Keratinocyte (primary cell): ENCODE data around the gene NR6A1. TPM values are rescaled to one million over a fixed set of nuclear protein-coding genes. Genes with fewer than 3 reads are reported as not detected.

Experiments
- DNase-seq: peaks from one replicate; pipeline ENCODE4 v3.0.0-alpha.2; 2011; ENCODE audit warnings: low read depth, missing footprints, low spot score
- FAIRE-seq: peaks from 2 replicates; lab custom pipeline; 2011; peaks lifted over from hg19 to GRCh38; lab: Jason Lieb, UNC
- H2AFZ ChIP-seq: 2 replicates; pipeline ENCODE4 v1.6.0; 2012; ENCODE audit warnings: low read length, control low read depth, inconsistent platforms; ENCODE audit not compliant: control insufficient read depth
- H3K27ac ChIP-seq: 2 replicates; pipeline ENCODE4 v1.5.1; 2011; ENCODE audit warnings: low read length; ENCODE audit not compliant: control insufficient read depth, insufficient read depth
- H3K27me3 ChIP-seq: 3 replicates; pipeline ENCODE4 v1.6.0; 2011; ENCODE audit warnings: low read length; ENCODE audit not compliant: control insufficient read depth, insufficient read depth; ENCODE audit errors: extremely low read depth
- H3K36me3 ChIP-seq, 2 experiments: 2 replicates in 1 of 2; 3 replicates in 1 of 2; pipeline ENCODE4 v1.5.1; 2011; ENCODE audit warnings: low read length in 2 of 2, mild to moderate bottlenecking in 1 of 2; ENCODE audit not compliant: control insufficient read depth in 2 of 2, insufficient read depth in 2 of 2; ENCODE audit errors: extremely low read depth in 1 of 2
- H3K4me1 ChIP-seq: 3 replicates; pipeline ENCODE4 v1.5.1; 2011; ENCODE audit warnings: low read length; ENCODE audit not compliant: control insufficient read depth, insufficient read depth; ENCODE audit errors: extremely low read depth
- H3K4me2 ChIP-seq: 3 replicates; pipeline ENCODE4 v1.6.0; 2011; ENCODE audit warnings: low read depth, low read length; ENCODE audit not compliant: control insufficient read depth, insufficient read depth; ENCODE audit errors: extremely low read depth
- H3K4me3 ChIP-seq, 3 experiments: fragments of 200-600 bp in 1 of 3; sonication (generic) in 1 of 3; 2 replicates in 2 of 3; 3 replicates in 1 of 3; pipeline ENCODE4 v1.5.1; 2011 to 2016; ENCODE audit warnings: low read length in 3 of 3, mild to moderate bottlenecking in 3 of 3, control low read depth in 2 of 3, inconsistent platforms in 1 of 3, low read depth in 1 of 3, mixed read lengths in 1 of 3, mixed run types in 1 of 3, moderate library complexity in 1 of 3; ENCODE audit not compliant: control insufficient read depth in 2 of 3, insufficient read depth in 2 of 3; ENCODE audit errors: extremely low read depth in 1 of 3
- H3K79me2 ChIP-seq: 2 replicates; pipeline ENCODE4 v1.6.0; 2012; ENCODE audit warnings: low read length; ENCODE audit not compliant: control insufficient read depth, insufficient read depth
- H3K9ac ChIP-seq: 3 replicates; pipeline ENCODE4 v1.6.0; 2011; ENCODE audit warnings: low read length; ENCODE audit not compliant: control insufficient read depth, insufficient read depth; ENCODE audit errors: extremely low read depth
- H3K9me1 ChIP-seq: 3 replicates; pipeline ENCODE4 v1.6.0; 2011; ENCODE audit warnings: low read length; ENCODE audit not compliant: control insufficient read depth, insufficient read depth; ENCODE audit errors: extremely low read depth
- H3K9me3 ChIP-seq: 2 replicates; pipeline ENCODE4 v1.5.1; 2012; ENCODE audit warnings: low read depth, low read length; ENCODE audit not compliant: control insufficient read depth
- H4K20me1 ChIP-seq: 3 replicates; pipeline ENCODE4 v1.6.0; 2011; ENCODE audit warnings: low read length; ENCODE audit not compliant: control insufficient read depth, insufficient read depth; ENCODE audit errors: extremely low read depth
- EZH2 ChIP-seq: IDR thresholded peaks from one replicate; pipeline ENCODE4 v1.6.1; 2012; ENCODE audit warnings: inconsistent platforms, mild to moderate bottlenecking, low read length, moderate library complexity
- dilution Hi-C: fragments of 300-500 bp; cut with MboI; formaldehyde crosslinking; loops from one replicate; pipeline ENCODE4 v1.7.0; 2020; ENCODE audit warnings: low sequenced_read_pairs; ENCODE audit not compliant: extremely low pct_ligation_motif_present
- polyA plus RNA-seq, 5 experiments: library from polyadenylated mRNA; depleted of rRNA in 3 of 5; stranded (reverse) in 3 of 5; stranded (forward) in 1 of 5; unstranded in 1 of 5; fragments of >200 nt; gene quantifications; 1 replicate in 1 of 5; 2 replicates in 3 of 5; 3 replicates in 1 of 5; pipeline versions ENCODE4 v1.2.1 to v1.2.3, GENCODE V29; 2011 to 2012; ENCODE audit warnings: missing spikeins in 2 of 5, low read depth in 1 of 5, low replicate concordance in 1 of 5
- TF ChIP-seq, protein P1 (sequence below), 3 experiments: IDR thresholded peaks in 1 of 3; conservative IDR thresholded peaks in 1 of 3; optimal IDR thresholded peaks in 1 of 3; 2 replicates in 2 of 3; 3 replicates in 1 of 3; pipeline versions ENCODE3 to v1.5.1; 2011; ENCODE audit warnings: low read length in 3 of 3, mild to moderate bottlenecking in 3 of 3, moderate library complexity in 2 of 3, control low read depth in 1 of 3, inconsistent platforms in 1 of 3; ENCODE audit not compliant: insufficient read depth in 2 of 3; ENCODE audit errors: extremely low read depth in 1 of 3

NR6A1 gene
- polyA plus RNA-seq, 1 donor (not counting 4 experiments of a cell fraction or from before 2014, with no cell fraction given), result 1.8 TPM

- TF ChIP-seq, protein P1, sequence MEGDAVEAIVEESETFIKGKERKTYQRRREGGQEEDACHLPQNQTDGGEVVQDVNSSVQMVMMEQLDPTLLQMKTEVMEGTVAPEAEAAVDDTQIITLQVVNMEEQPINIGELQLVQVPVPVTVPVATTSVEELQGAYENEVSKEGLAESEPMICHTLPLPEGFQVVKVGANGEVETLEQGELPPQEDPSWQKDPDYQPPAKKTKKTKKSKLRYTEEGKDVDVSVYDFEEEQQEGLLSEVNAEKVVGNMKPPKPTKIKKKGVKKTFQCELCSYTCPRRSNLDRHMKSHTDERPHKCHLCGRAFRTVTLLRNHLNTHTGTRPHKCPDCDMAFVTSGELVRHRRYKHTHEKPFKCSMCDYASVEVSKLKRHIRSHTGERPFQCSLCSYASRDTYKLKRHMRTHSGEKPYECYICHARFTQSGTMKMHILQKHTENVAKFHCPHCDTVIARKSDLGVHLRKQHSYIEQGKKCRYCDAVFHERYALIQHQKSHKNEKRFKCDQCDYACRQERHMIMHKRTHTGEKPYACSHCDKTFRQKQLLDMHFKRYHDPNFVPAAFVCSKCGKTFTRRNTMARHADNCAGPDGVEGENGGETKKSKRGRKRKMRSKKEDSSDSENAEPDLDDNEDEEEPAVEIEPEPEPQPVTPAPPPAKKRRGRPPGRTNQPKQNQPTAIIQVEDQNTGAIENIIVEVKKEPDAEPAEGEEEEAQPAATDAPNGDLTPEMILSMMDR (optimal IDR thresholded peaks at IDR 0.05 in 1 of 3, IDR thresholded peaks at IDR 0.05 in 1 of 3, conservative IDR thresholded peaks at IDR 0.05 in 1 of 3; ENCODE audit: extremely low read depth in 1 of 3, insufficient read depth in 2 of 3, low read length in 3 of 3), result no peak
- no peak for TF ChIP-seq EZH2
- no peak for DNase-seq
- dilution Hi-C loops, result no loop called here
- H4K20me1 ChIP-seq, result no peaks in the 10 kb centered on the region
- H3K79me2 ChIP-seq, result no peaks in the 10 kb centered on the region
- FAIRE-seq, result no peak
- H3K4me3 ChIP-seq, result no peak overlapping the region
- H3K4me1 ChIP-seq, result peaks cover 3% of the 10 kb centered on the region
- H3K27ac ChIP-seq, result no peak overlapping the region
- H3K9me1 ChIP-seq, result no peaks in the 10 kb centered on the region
- H3K4me2 ChIP-seq, result no peak overlapping the region
- no peak overlapping the region for H3K9ac ChIP-seq
- no peaks in the 10 kb centered on the region for H3K36me3 ChIP-seq
- no peaks in the 10 kb centered on the region for H3K9me3 ChIP-seq
- no peaks in the 10 kb centered on the region for H3K27me3 ChIP-seq
- H2AFZ ChIP-seq, result no peak overlapping the region
Observed at GRCh38 chr9:124596172-124596839, 174.8 kb downstream of the NR6A1 start.

- Histone ChIP-seq H3K27me3 (no peaks in the 10 kb centered on the region), H3K4me3 (no peak overlapping the region), H3K27ac (no peak overlapping the region), H3K4me1 (peaks cover 3% of the 10 kb centered on the region), H3K9ac (no peak overlapping the region), H2AFZ (no peak overlapping the region), H4K20me1 (no peaks in the 10 kb centered on the region), H3K79me2 (no peaks in the 10 kb centered on the region), H3K9me3 (no peaks in the 10 kb centered on the region), H3K9me1 (no peaks in the 10 kb centered on the region), H3K36me3 (no peaks in the 10 kb centered on the region), H3K4me2 (no peak overlapping the region)
- dilution Hi-C loops, result no loop called here
- TF ChIP-seq, protein P1 (optimal IDR thresholded peaks at IDR 0.05 in 1 of 3, IDR thresholded peaks at IDR 0.05 in 1 of 3, conservative IDR thresholded peaks at IDR 0.05 in 1 of 3; ENCODE audit: extremely low read depth in 1 of 3, insufficient read depth in 2 of 3, low read length in 3 of 3), result no peak
- no peak for TF ChIP-seq EZH2
- FAIRE-seq (no peak), DNase-seq (no peak)
Observed at GRCh38 chr9:124595743-124596142, 175.4 kb downstream of the NR6A1 start.
